ENCODE results near the gene LSAMP.

LSAMP gene

DNA sequence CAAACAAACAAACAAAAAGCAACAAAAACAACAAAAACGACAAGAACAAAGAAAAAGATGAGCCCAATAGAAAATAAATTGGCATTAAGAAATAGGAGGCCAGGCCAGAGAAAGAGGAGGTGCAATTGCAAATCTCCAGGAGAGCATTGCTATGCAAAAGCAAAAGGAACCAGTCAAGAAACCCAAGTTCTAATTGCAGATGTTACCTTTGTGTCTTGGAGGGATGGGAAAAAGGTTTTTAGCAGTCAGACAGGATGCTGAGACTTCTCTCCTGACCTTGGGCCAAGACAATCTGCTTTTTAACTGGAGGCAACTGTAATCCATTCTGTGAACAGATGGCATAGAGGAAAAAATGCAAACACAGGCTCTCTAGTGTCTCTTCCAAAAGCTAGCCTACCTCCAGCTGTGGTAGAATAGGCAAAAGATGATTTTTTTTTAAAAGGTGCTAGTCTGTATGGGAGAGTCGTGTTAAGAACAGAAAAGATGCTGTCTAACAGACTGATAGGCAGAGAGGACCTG is 56.4 kb downstream of the LSAMP start:
- Histone ChIP-seq H3K4me3 (ENCODE audit: low read depth in 1 of 2, low read length in 1 of 2) (no peak overlapping the region), H3K4me1 (ENCODE audit: control insufficient read depth in 1 of 2, insufficient read depth in 1 of 2, low read depth in 1 of 2, low read length in 1 of 2) (no peaks in the 10 kb centered on the region), H3K27me3 (no peaks in the 10 kb centered on the region), H3K27ac (no peak overlapping the region), H3K36me3 (no peaks in the 10 kb centered on the region), H3K9me3 (no peaks in the 10 kb centered on the region)
- TF ChIP-seq, protein P1, sequence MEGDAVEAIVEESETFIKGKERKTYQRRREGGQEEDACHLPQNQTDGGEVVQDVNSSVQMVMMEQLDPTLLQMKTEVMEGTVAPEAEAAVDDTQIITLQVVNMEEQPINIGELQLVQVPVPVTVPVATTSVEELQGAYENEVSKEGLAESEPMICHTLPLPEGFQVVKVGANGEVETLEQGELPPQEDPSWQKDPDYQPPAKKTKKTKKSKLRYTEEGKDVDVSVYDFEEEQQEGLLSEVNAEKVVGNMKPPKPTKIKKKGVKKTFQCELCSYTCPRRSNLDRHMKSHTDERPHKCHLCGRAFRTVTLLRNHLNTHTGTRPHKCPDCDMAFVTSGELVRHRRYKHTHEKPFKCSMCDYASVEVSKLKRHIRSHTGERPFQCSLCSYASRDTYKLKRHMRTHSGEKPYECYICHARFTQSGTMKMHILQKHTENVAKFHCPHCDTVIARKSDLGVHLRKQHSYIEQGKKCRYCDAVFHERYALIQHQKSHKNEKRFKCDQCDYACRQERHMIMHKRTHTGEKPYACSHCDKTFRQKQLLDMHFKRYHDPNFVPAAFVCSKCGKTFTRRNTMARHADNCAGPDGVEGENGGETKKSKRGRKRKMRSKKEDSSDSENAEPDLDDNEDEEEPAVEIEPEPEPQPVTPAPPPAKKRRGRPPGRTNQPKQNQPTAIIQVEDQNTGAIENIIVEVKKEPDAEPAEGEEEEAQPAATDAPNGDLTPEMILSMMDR (IDR thresholded peaks at IDR 0.05): no peak

DNA sequence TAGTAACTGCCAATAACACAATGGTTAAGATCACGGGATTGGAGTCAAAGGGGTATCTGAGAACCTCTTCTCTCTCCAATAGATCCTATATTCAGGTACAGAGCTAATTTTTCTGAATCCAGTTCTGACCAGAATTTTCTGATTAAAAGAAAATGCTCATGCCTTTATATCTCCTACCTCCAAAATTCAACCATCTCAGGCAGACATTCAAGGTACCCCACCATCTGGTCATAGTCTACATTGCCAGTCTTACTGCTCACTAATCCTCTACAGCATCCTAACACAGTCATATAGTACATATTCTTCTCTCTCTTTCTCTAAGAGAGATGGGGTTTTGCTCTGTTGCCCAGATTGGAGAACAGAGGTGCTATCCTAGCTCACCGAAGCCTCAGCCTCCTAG is 59.1 kb downstream of the LSAMP start:
- H3K4me3 ChIP-seq (ENCODE audit: low read depth in 1 of 2, low read length in 1 of 2): no peak overlapping the region
- no peak overlapping the region for H3K27ac ChIP-seq
- H3K27me3 ChIP-seq: no peaks in the 10 kb centered on the region
- no peaks in the 10 kb centered on the region for H3K4me1 ChIP-seq (ENCODE audit: control insufficient read depth in 1 of 2, insufficient read depth in 1 of 2, low read depth in 1 of 2, low read length in 1 of 2)
- H3K9me3 ChIP-seq: no peaks in the 10 kb centered on the region
- TF ChIP-seq, protein P1 (IDR thresholded peaks at IDR 0.05): no peak
- no peaks in the 10 kb centered on the region for H3K36me3 ChIP-seq

DNA sequence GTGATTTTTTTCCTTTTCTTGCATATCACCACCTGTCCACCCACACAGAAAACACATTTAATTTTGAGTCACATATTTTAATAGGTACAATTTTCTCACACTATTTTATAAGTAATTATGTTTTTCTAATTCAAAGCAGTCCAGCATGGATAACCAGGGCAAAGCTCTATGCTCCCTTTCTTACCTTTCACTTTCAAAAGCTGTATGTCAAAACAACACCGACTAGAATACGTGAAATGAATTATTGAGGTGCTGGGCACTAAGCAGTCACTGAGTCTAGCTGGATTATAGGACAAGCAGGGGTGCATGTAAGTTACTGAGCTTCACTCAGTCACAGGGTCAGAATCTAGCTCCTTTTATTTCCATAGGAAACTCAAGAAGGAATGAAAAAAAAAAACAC is 60.6 kb downstream of the LSAMP start:
- H3K36me3 ChIP-seq: no peaks in the 10 kb centered on the region
- TF ChIP-seq, protein P1 (IDR thresholded peaks at IDR 0.05): no peak
- no peaks in the 10 kb centered on the region for H3K9me3 ChIP-seq
- H3K4me1 ChIP-seq (ENCODE audit: control insufficient read depth in 1 of 2, insufficient read depth in 1 of 2, low read depth in 1 of 2, low read length in 1 of 2): no peaks in the 10 kb centered on the region
- no peak overlapping the region for H3K27ac ChIP-seq
- no peaks in the 10 kb centered on the region for H3K27me3 ChIP-seq
- H3K4me3 ChIP-seq (ENCODE audit: low read depth in 1 of 2, low read length in 1 of 2): no peak overlapping the region

DNA sequence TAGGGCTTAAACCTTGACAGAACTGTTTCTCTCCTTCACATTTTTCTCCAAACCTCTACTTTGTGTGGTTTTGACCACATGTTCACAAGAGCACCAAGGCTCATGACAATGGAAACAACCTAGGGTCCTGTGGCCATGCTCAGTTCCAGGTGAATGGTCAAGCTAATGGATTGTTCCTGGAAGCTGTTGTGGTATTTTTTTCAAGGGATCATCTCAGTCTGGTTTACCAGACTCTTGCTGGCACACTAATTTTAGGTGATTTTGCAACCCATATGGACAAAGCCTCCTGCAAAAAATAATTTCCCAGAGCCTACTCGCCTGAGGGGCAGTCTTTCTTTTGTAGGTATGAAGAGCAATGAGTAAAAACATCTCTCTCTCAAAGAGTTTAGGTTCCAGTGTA is 67.2 kb downstream of the LSAMP start:
- Histone ChIP-seq H3K36me3 (no peaks in the 10 kb centered on the region), H3K4me3 (ENCODE audit: low read depth in 1 of 2, low read length in 1 of 2) (no peak overlapping the region), H3K4me1 (ENCODE audit: control insufficient read depth in 1 of 2, insufficient read depth in 1 of 2, low read depth in 1 of 2, low read length in 1 of 2) (no peaks in the 10 kb centered on the region), H3K9me3 (no peaks in the 10 kb centered on the region), H3K27ac (no peak overlapping the region), H3K27me3 (no peaks in the 10 kb centered on the region)
- TF ChIP-seq, protein P1 (IDR thresholded peaks at IDR 0.05): no peak

DNA sequence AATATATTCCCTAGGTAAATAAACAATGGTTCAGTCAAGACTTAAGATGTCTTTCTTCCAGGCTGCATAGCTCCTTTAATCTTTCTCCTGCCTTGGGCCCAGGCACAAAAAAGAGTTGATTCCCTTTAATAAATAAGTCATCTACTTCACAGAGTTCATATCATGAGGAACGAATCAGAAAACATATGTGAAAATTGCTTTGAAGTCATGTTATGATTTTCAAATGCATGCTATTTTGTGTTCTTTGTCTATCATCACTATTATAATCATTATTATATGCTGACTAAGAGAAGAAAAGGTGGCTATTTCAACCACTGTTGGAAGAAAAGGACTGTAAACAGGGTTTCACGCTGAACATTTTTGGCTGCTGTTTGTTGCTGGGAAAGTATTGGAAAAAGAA is 70.4 kb downstream of the LSAMP start:
- TF ChIP-seq, protein P1 (IDR thresholded peaks at IDR 0.05): no peak
- H3K9me3 ChIP-seq: no peaks in the 10 kb centered on the region
- H3K27ac ChIP-seq: no peak overlapping the region
- no peaks in the 10 kb centered on the region for H3K27me3 ChIP-seq
- H3K4me3 ChIP-seq (ENCODE audit: low read depth in 1 of 2, low read length in 1 of 2): no peak overlapping the region
- H3K4me1 ChIP-seq (ENCODE audit: control insufficient read depth in 1 of 2, insufficient read depth in 1 of 2, low read depth in 1 of 2, low read length in 1 of 2): no peaks in the 10 kb centered on the region
- no peaks in the 10 kb centered on the region for H3K36me3 ChIP-seq
